PC-3 (cell line): ENCODE measurements around the gene LOXL4. TPM values are rescaled to one million over a fixed set of nuclear protein-coding genes. Genes with fewer than 3 reads are reported as not detected.
A peak's percentile ranks its signal among the peaks of the same experiment; 100 is the strongest.

Experiments used
- ATAC-seq: fragments of 200-7000 bp; cut with Tn5 transposase; 2 replicates; pipeline ENCODE4 v1.9.1; 2020; ENCODE audit warnings: mild to moderate bottlenecking, moderate library complexity
- BruUV-seq: library from RNA; stranded (reverse); fragments of 400-500 nt; replicated peaks from 2 replicates; lab custom pipeline; 2021; lab: Mats Ljungman, UMichigan
- CTCF ChIA-PET: fragments of 300-600 bp; sonication (Branson Sonifier 250); formaldehyde crosslinking; loops from one replicate; lab custom pipeline; 2022; ENCODE audit warnings: antibody characterized with exemption; lab: Charles Lee
- POLR2A ChIA-PET: fragments of 300-600 bp; sonication (Branson Sonifier 250); formaldehyde crosslinking; loops from one replicate; lab custom pipeline; 2022; ENCODE audit warnings: antibody characterized with exemption; ENCODE audit not compliant: unreplicated experiment; lab: Charles Lee
- DNase-seq: peaks from one replicate; pipeline ENCODE4 v3.0.0-alpha.2; 2015
- H2AFZ ChIP-seq: fragments of 300-600 bp; sonication (generic); 2 replicates; pipeline ENCODE4 v1.6.0; 2016; ENCODE audit warnings: antibody characterized with exemption, low read length
- H3F3A ChIP-seq: fragments of 300-600 bp; sonication (generic); one replicate; pipeline ENCODE4 v1.6.0; 2017; ENCODE audit warnings: antibody characterized with exemption, low read length, control low read depth, mild to moderate bottlenecking; ENCODE audit not compliant: unreplicated experiment
- H3K27ac ChIP-seq: fragments of 300-600 bp; sonication (generic); 2 replicates; pipeline ENCODE4 v1.5.1; 2016; ENCODE audit warnings: mild to moderate bottlenecking, low read length
- H3K27me3 ChIP-seq: fragments of 300-600 bp; sonication (generic); 2 replicates; pipeline ENCODE4 v1.6.1; 2016; ENCODE audit warnings: low read length, mixed read lengths
- H3K36me3 ChIP-seq: fragments of 300-600 bp; sonication (generic); 2 replicates; pipeline ENCODE4 v1.6.1; 2016; ENCODE audit warnings: low read depth, mixed run types, low read length, mixed read lengths
- H3K4me1 ChIP-seq: fragments of 300-600 bp; sonication (generic); 2 replicates; pipeline ENCODE4 v1.5.1; 2016; ENCODE audit warnings: low read length; ENCODE audit not compliant: insufficient read depth
- H3K4me2 ChIP-seq: fragments of 300-600 bp; sonication (generic); 2 replicates; pipeline ENCODE4 v1.6.0; 2016; ENCODE audit warnings: low read length
- H3K4me3 ChIP-seq: fragments of 300-600 bp; sonication (generic); 2 replicates; pipeline ENCODE4 v1.5.1; 2016; ENCODE audit warnings: mild to moderate bottlenecking, low read length, mixed read lengths
- H3K79me2 ChIP-seq: fragments of 300-600 bp; sonication (generic); 2 replicates; pipeline ENCODE4 v1.6.1; 2017; ENCODE audit warnings: low read length, mixed read lengths
- H3K9ac ChIP-seq: fragments of 300-600 bp; sonication (generic); 2 replicates; pipeline ENCODE4 v1.6.0; 2016; ENCODE audit warnings: mild to moderate bottlenecking, low read length
- H3K9me2 ChIP-seq: fragments of 300-600 bp; sonication (generic); replicated peaks from 2 replicates; pipeline ENCODE4 v1.6.1; 2016; ENCODE audit warnings: mixed run types, low read length, mixed read lengths
- H3K9me3 ChIP-seq: fragments of 300-600 bp; sonication (generic); 2 replicates; pipeline ENCODE4 v1.6.1; 2016; ENCODE audit warnings: low read length, mixed read lengths
- H4K20me1 ChIP-seq: fragments of 300-600 bp; sonication (generic); 2 replicates; pipeline ENCODE4 v1.6.1; 2016; ENCODE audit warnings: low read length, mixed read lengths
- CTCF ChIP-seq: fragments of 300-600 bp; sonication (generic); conservative IDR thresholded peaks from 2 replicates; pipeline ENCODE4 v1.5.1; 2017; ENCODE audit warnings: antibody characterized with exemption, low read depth, mild to moderate bottlenecking, low read length
- EZH2 ChIP-seq: fragments of 300-600 bp; sonication (generic); IDR thresholded peaks from one replicate; pipeline ENCODE4 v1.6.1; 2017; ENCODE audit warnings: antibody characterized with exemption, mild to moderate bottlenecking, low read length; ENCODE audit not compliant: unreplicated experiment
- EZH2phosphoT487 ChIP-seq: fragments of 300-600 bp; sonication (generic); IDR thresholded peaks from 2 replicates; pipeline ENCODE4 v1.6.1; 2018; ENCODE audit warnings: mild to moderate bottlenecking, antibody characterized with exemption, low read length, borderline replicate concordance
- intact Hi-C: fragments of 100-400 bp; cut with micrococcal nuclease; formaldehyde crosslinking; loops from 2 replicates; pipeline ENCODE4 v1.9.0; 2023
- total RNA-seq: library from RNA; depleted of rRNA; stranded (reverse); fragments of >200 nt; gene quantifications from 2 replicates; pipeline ENCODE4 v1.2.3, GENCODE V29; 2014

The LOXL4 gene
- total RNA-seq, 1 experiment from 2014 or later: 8.2 TPM

- Histone ChIP-seq H2AFZ (no peak overlapping the region), H4K20me1 (no peaks in the 10 kb centered on the region), H3K27me3 (no peaks in the 10 kb centered on the region), H3K4me1 (peaks cover 38% of the 10 kb centered on the region), H3K27ac (peak overlapping the region; percentile 19), H3K9ac (no peak overlapping the region), H3K9me2 (no peaks in the 10 kb centered on the region), H3K79me2 (no peaks in the 10 kb centered on the region), H3K9me3 (no peaks in the 10 kb centered on the region), H3K4me2 (peak overlapping the region; percentile 26; the same call in 1 of the 2 replicates), H3K4me3 (no peak overlapping the region), H3K36me3 (no peaks in the 10 kb centered on the region), H3F3A (no peaks in the 10 kb centered on the region)
- ChIA-PET CTCF (no interaction called here), POLR2A (no interaction called here)
- DNase-seq (no peak), ATAC-seq (no peak)
- BruUV-seq: no TSS peak
- intact Hi-C loops: no loop called here
- TF ChIP-seq CTCF (no peak), EZH2 (no peak)
Observed at GRCh38 chr10:98316170-98316569, 48.2 kb upstream of the LOXL4 start.

DNA sequence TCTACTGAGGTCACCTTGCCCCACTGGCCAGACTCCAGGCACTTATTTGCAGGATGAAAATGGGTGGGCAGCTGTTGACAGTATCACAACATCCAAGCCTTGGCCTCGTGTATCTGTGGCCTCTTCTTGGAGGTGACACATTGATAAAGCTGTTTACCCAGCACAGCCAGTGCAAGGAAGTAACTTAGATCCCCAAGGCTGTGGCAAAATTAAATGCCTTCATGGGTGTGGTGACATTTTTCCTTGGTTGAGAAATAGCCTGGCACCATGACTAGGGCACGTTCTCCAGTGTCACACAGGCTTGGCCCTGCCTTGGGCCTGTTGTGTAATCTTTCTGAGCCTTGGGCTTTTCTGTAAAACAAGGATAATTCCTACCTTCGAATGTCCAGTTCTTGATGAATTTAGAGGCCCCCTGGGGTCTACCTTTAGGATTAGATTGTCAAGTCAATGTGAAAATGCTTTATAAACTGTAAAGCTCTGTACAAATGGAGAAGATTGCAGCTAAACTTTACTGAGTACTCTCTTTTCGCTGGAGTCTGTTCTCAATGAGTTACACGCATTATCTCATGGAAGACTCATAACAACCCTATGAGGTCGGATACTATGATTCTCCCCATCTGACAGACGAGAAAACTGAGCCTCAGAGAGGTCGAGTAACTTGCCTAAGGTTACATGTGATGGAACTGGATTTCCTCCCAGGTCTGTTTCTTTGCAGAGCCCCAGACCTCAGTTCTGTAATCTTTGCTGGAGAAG lies 46.7 kb upstream of the LOXL4 start:
- Histone ChIP-seq H3K4me2 (peak overlapping the region; percentile 13; the same call in 1 of the 2 replicates), H3K9ac (no peak overlapping the region), H3F3A (no peaks in the 10 kb centered on the region), H3K27me3 (no peaks in the 10 kb centered on the region), H3K4me3 (no peak overlapping the region), H3K36me3 (no peaks in the 10 kb centered on the region), H3K9me3 (no peaks in the 10 kb centered on the region), H3K27ac (0 out of 2 replicates have a peak overlapping the region, but pooled peaks have one; percentile 11), H2AFZ (no peak overlapping the region), H4K20me1 (no peaks in the 10 kb centered on the region), H3K9me2 (no peaks in the 10 kb centered on the region), H3K4me1 (peaks cover 42% of the 10 kb centered on the region), H3K79me2 (no peaks in the 10 kb centered on the region)
- intact Hi-C loops: no loop called here
- DNase-seq (peak; percentile 83), ATAC-seq (peak; percentile 62)
- no TSS peak for BruUV-seq
- CTCF ChIA-PET: no interaction called here
- TF ChIP-seq EZH2phosphoT487: no peak
- TF ChIP-seq EZH2: no peak
- TF ChIP-seq CTCF: no peak
- POLR2A ChIA-PET: no interaction called here

- H3K9ac ChIP-seq: no peak overlapping the region
- BruUV-seq: no TSS peak
- TF ChIP-seq CTCF (no peak), EZH2 (no peak), EZH2phosphoT487 (no peak)
- H4K20me1 ChIP-seq: no peaks in the 10 kb centered on the region
- H2AFZ ChIP-seq: no peak overlapping the region
- no peaks in the 10 kb centered on the region for H3K79me2 ChIP-seq
- no peak overlapping the region for H3K27ac ChIP-seq
- ChIA-PET CTCF (no interaction called here), POLR2A (no interaction called here)
- no peaks in the 10 kb centered on the region for H3K27me3 ChIP-seq
- peaks cover 43% of the 10 kb centered on the region for H3K4me1 ChIP-seq
- no peaks in the 10 kb centered on the region for H3K9me3 ChIP-seq
- H3K4me2 ChIP-seq: no peak overlapping the region
- DNase-seq: no peak
- H3K9me2 ChIP-seq: no peaks in the 10 kb centered on the region
- H3K36me3 ChIP-seq: no peaks in the 10 kb centered on the region
- no peak for ATAC-seq
- H3F3A ChIP-seq: no peaks in the 10 kb centered on the region
- intact Hi-C loops: no loop called here
- H3K4me3 ChIP-seq: no peak overlapping the region
Observed at GRCh38 chr10:98313598-98313997, 45.6 kb upstream of the LOXL4 start.
